Measurements from ENCODE around the gene RTN4R.
"Not testable (repeated sequence)": the region's sequence is repeated elsewhere in the genome, so short reads cannot be mapped to it uniquely, and the experiment has no call there.

RTN4R gene

DNA sequence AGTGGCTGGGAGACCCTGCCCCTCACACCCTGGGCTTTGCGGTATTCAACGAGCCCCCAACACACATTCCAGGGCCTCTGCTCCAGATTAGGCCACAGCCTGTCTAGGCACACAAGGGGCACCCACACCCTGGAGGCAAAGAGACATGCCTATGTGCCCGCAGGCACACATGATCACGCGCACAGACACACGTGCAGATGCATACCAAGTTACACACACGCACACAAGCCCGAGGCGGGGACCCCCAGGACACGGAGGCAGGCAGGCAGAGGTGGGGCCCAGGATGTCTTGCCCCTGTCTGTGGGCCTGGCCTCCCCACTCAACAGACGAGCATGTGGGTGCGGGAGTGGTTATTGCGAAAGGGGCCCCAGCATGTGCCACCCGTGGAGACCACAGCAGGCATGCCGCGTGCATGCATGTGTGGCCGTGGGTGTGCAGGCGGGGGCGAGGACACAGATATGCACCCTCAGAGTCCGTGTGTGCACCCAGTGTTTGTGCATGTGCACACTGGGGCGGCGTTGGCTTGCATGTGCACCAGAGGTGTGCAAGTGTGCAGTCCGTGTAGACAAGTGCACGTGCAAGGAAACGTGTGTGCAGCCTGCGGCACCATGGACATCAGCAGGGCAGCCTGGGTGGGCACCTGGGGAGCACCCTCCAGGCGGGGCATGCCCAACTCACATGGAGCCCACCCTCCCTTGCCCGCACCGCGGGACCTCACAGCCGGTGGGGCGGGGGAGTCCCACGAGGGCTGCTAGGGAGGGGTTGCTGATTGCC lies 1.3 kb downstream of the RTN4R start:
- WGBS = 74% methylated on average over 33 of the region's 33 CpGs
- H3K23ac ChIP-seq (ENCODE audit: low read length in 2 of 2); H3K14ac ChIP-seq (ENCODE audit: low read length in 2 of 2): not testable (repeated sequence)

DNA sequence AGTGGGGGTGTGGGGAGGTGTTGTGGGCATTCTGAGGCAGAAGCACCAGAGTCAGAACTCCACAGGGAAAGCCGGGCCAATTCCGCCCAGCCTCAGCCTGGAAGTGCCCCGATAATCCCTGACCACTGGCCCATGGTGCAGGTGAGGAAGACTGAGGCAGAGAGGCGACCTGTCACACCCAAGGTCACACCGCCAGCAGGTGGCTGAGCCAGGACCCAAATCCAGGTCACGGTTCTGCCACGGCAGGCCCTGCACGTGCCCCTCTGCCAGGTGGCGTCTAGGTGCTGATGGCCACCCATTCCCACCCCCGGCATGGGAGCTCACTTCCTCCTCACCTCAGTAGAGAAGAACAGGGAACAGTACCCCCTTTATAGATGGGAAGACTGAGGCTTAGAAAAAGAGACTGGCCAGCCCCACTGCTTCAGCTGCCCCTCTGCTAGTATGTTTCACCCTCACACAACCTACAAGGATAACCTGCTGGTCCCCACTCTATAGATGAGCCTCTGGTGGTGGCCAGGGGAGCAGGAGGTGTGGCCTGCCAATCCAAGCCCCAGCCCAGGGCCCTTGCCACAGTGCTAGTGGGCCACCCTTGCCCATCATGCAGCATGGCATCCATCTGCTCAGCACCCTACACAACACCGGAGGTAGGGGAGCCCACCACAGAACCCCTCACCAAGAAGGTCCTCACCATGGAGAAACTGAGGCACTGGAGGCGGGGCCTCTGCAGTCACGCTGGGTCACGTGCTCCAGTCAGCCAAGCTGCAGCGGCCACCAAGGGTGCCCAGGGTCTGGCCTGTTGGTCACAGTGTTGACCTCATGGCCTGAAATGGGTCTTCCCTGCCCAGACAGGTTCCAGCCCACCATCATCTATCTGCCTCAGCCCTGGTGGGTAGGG lies 2.1 kb downstream of the RTN4R start:
- not testable (repeated sequence) for H4K91ac ChIP-seq (ENCODE audit: low read length); H2BK120ac ChIP-seq (ENCODE audit: low read depth, low read length); H3K36me3 ChIP-seq (ENCODE audit: control insufficient read depth in 1 of 2, insufficient read depth in 2 of 2, low read depth in 1 of 2, low read length in 2 of 2); H3K9ac ChIP-seq (ENCODE audit: low read length); H2AK5ac ChIP-seq (ENCODE audit: low read length, severe bottlenecking); H2BK5ac ChIP-seq (ENCODE audit: low read depth, low read length, poor library complexity, severe bottlenecking); H3K14ac ChIP-seq (ENCODE audit: low read length in 2 of 2); H3K4me3 ChIP-seq (ENCODE audit: insufficient read depth in 1 of 2, low read depth in 1 of 2, low read length in 2 of 2); H3K27ac ChIP-seq (ENCODE audit: low read length, poor library complexity, severe bottlenecking); H4K8ac ChIP-seq (ENCODE audit: low read length); H3K4me2 ChIP-seq (ENCODE audit: low read length, poor library complexity, severe bottlenecking); H2BK15ac ChIP-seq (ENCODE audit: low read depth, poor library complexity, severe bottlenecking); H3K23ac ChIP-seq (ENCODE audit: low read length in 2 of 2); H3K9me3 ChIP-seq (ENCODE audit: control insufficient read depth, low read length); H2BK12ac ChIP-seq (ENCODE audit: low read length in 2 of 2); DNase-seq; H2AFZ ChIP-seq (ENCODE audit: low read depth, low read length); H3K4ac ChIP-seq (ENCODE audit: low read depth in 1 of 2, low read length in 2 of 2); H3K79me1 ChIP-seq (replicated peaks; ENCODE audit: low read length, poor library complexity, severe bottlenecking); H3K18ac ChIP-seq (ENCODE audit: low read depth in 1 of 2, low read length in 2 of 2)
- 90% methylated on average over 6 of the region's 15 CpGs for WGBS
- H3K4me1 ChIP-seq (ENCODE audit: control insufficient read depth, insufficient read depth, low read depth, low read length) = peaks cover 37% of the 10 kb centered on the region
- H3K27me3 ChIP-seq (ENCODE audit: control insufficient read depth in 1 of 2, insufficient read depth in 1 of 2, low read length in 2 of 2) = peaks cover 0 to 22% of the 10 kb centered on the region in 2 experiments

More for the DNA sequence above, 1.3 kb downstream of the RTN4R start:
- Histone ChIP-seq H4K8ac (ENCODE audit: low read length) (peak overlapping the region; percentile 17), H3K4me1 (ENCODE audit: control insufficient read depth, insufficient read depth, low read depth, low read length) (peaks cover 37% of the 10 kb centered on the region), H3K4me2 (ENCODE audit: low read length, poor library complexity, severe bottlenecking) (peak overlapping the region; percentile 97), H3K27me3 (ENCODE audit: control insufficient read depth in 1 of 2, insufficient read depth in 1 of 2, low read length in 2 of 2) (peaks cover 0 to 24% of the 10 kb centered on the region in 2 experiments)
- H2BK120ac ChIP-seq (ENCODE audit: low read depth, low read length); H3K36me3 ChIP-seq (ENCODE audit: control insufficient read depth in 1 of 2, insufficient read depth in 2 of 2, low read depth in 1 of 2, low read length in 2 of 2); H4K91ac ChIP-seq (ENCODE audit: low read length); H3K9ac ChIP-seq (ENCODE audit: low read length); DNase-seq; H3K4ac ChIP-seq (ENCODE audit: low read depth in 1 of 2, low read length in 2 of 2); H3K18ac ChIP-seq (ENCODE audit: low read depth in 1 of 2, low read length in 2 of 2); H3K4me3 ChIP-seq (ENCODE audit: insufficient read depth in 1 of 2, low read depth in 1 of 2, low read length in 2 of 2); H3K27ac ChIP-seq (ENCODE audit: low read length, poor library complexity, severe bottlenecking); H2BK12ac ChIP-seq (ENCODE audit: low read length in 2 of 2); H3K79me1 ChIP-seq (replicated peaks; ENCODE audit: low read length, poor library complexity, severe bottlenecking); H2BK5ac ChIP-seq (ENCODE audit: low read depth, low read length, poor library complexity, severe bottlenecking); H2BK15ac ChIP-seq (ENCODE audit: low read depth, poor library complexity, severe bottlenecking); H2AFZ ChIP-seq (ENCODE audit: low read depth, low read length); H2AK5ac ChIP-seq (ENCODE audit: low read length, severe bottlenecking); H3K9me3 ChIP-seq (ENCODE audit: control insufficient read depth, low read length): not testable (repeated sequence)

DNA sequence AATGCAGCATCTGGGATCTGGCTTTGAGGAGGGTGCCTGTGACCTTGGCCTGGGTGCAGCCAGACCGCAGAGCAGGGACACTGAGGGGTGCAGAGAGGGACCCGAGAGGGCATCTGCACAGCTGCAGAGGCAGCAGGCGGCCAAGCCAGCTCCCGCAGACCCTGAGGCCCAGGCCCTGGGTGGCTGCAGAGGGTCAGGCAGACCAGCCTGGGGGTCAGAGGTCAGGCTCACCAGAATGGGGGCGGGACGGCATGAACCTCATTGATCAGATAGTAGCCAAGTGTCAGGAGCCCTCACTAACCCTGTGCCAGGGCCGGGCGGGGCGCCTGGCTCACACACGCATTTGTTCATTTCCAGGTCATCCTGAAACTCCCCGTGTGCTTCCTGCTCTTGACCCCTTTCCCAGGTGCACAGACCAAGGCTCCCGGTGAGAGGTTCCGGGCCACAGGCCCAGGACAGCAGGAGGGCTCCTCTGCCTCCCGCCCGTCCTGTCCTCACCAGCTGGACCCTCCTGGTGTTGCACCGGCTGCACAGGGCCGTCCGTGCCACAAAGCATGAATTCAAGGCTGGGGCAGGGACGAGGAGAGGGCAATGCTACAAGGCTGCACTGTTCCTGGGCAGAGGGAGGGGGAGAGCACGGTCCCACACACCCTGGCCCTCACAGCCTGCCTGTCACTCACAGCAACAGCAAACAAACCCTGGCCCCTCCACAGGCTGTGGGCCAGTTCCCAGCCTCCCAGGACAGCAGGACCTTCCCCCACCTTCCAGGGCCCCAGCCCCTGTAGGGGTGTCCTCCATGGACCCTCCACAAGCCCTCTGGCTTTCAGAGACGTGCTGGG lies 3.3 kb downstream of the RTN4R start:
- no peak overlapping the region for H3K9ac ChIP-seq (ENCODE audit: low read length)
- H3K23ac ChIP-seq (ENCODE audit: low read length in 2 of 2) = no peak overlapping the region
- H3K27ac ChIP-seq (ENCODE audit: low read length, poor library complexity, severe bottlenecking) = no peak overlapping the region
- no peak overlapping the region for H2BK15ac ChIP-seq (ENCODE audit: low read depth, poor library complexity, severe bottlenecking)
- H3K9me3 ChIP-seq (ENCODE audit: control insufficient read depth, low read length) = no peaks in the 10 kb centered on the region
- H3K18ac ChIP-seq (ENCODE audit: low read depth in 1 of 2, low read length in 2 of 2) = no peak overlapping the region
- DNase-seq = no peak
- H4K91ac ChIP-seq (ENCODE audit: low read length) = no peak overlapping the region
- H3K79me1 ChIP-seq (replicated peaks; ENCODE audit: low read length, poor library complexity, severe bottlenecking) = no peaks in the 10 kb centered on the region
- peaks cover 0 to 19% of the 10 kb centered on the region in 2 experiments for H3K27me3 ChIP-seq (ENCODE audit: control insufficient read depth in 1 of 2, insufficient read depth in 1 of 2, low read length in 2 of 2)
- peaks cover 37% of the 10 kb centered on the region for H3K4me1 ChIP-seq (ENCODE audit: control insufficient read depth, insufficient read depth, low read depth, low read length)
- H2BK12ac ChIP-seq (ENCODE audit: low read length in 2 of 2) = no peak overlapping the region
- no peak overlapping the region for H2AK5ac ChIP-seq (ENCODE audit: low read length, severe bottlenecking)
- H3K14ac ChIP-seq (ENCODE audit: low read length in 2 of 2) = no peak overlapping the region
- H3K4me3 ChIP-seq (ENCODE audit: insufficient read depth in 1 of 2, low read depth in 1 of 2, low read length in 2 of 2) = no peak overlapping the region
- H4K8ac ChIP-seq (ENCODE audit: low read length) = no peak overlapping the region
- no peak overlapping the region for H2BK5ac ChIP-seq (ENCODE audit: low read depth, low read length, poor library complexity, severe bottlenecking)
- WGBS = 89% methylated on average over 17 of the region's 21 CpGs
- H2BK120ac ChIP-seq (ENCODE audit: low read depth, low read length) = no peak overlapping the region
- no peak overlapping the region for H3K4me2 ChIP-seq (ENCODE audit: low read length, poor library complexity, severe bottlenecking)
- no peaks in the 10 kb centered on the region for H3K36me3 ChIP-seq (ENCODE audit: control insufficient read depth in 1 of 2, insufficient read depth in 2 of 2, low read depth in 1 of 2, low read length in 2 of 2)
- no peak overlapping the region for H2AFZ ChIP-seq (ENCODE audit: low read depth, low read length)
- no peak overlapping the region for H3K4ac ChIP-seq (ENCODE audit: low read depth in 1 of 2, low read length in 2 of 2)

All from mesenchymal stem cell (in vitro differentiated cells and primary cell).